Skeletal muscle satellite cell (primary cell): Measurements from ENCODE around the gene PODN. TPM values are rescaled to one million over a fixed set of nuclear protein-coding genes. Genes with fewer than 3 reads are reported as not detected.

Experiments
- H3K27me3 ChIP-seq: 2 replicates; pipeline ENCODE4 v1.7.0; 2013; ENCODE audit warnings: low read length; ENCODE audit not compliant: control insufficient read depth, insufficient read depth
- H3K36me3 ChIP-seq: 2 replicates; pipeline ENCODE4 v1.7.0; 2013; ENCODE audit warnings: mild to moderate bottlenecking, control low read depth, low read length; ENCODE audit not compliant: insufficient read depth
- H3K4me1 ChIP-seq: 2 replicates; pipeline ENCODE4 v1.7.0; 2013; ENCODE audit warnings: low read length; ENCODE audit not compliant: control insufficient read depth, insufficient read depth
- H3K4me2 ChIP-seq: 2 replicates; pipeline ENCODE4 v1.7.0; 2013; ENCODE audit warnings: mild to moderate bottlenecking, low read length
- H3K4me3 ChIP-seq: 2 replicates; pipeline ENCODE4 v1.7.0; 2013; ENCODE audit warnings: low read length
- H3K9ac ChIP-seq: 2 replicates; pipeline ENCODE4 v1.7.0; 2013; ENCODE audit warnings: mild to moderate bottlenecking, low read depth, low read length, moderate library complexity
- H3K9me3 ChIP-seq: replicated peaks from 2 replicates; pipeline ENCODE4 v1.7.0; 2013; ENCODE audit warnings: mild to moderate bottlenecking, control low read depth, low read length
- total RNA-seq: library from RNA; depleted of rRNA; stranded (reverse); fragments of >200 nt; gene quantifications from 2 replicates; pipeline ENCODE4 v1.2.3, GENCODE V29; 2012; rRNA removed

Gene PODN, protein sequence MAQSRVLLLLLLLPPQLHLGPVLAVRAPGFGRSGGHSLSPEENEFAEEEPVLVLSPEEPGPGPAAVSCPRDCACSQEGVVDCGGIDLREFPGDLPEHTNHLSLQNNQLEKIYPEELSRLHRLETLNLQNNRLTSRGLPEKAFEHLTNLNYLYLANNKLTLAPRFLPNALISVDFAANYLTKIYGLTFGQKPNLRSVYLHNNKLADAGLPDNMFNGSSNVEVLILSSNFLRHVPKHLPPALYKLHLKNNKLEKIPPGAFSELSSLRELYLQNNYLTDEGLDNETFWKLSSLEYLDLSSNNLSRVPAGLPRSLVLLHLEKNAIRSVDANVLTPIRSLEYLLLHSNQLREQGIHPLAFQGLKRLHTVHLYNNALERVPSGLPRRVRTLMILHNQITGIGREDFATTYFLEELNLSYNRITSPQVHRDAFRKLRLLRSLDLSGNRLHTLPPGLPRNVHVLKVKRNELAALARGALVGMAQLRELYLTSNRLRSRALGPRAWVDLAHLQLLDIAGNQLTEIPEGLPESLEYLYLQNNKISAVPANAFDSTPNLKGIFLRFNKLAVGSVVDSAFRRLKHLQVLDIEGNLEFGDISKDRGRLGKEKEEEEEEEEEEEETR
- total RNA-seq: 1.5 and 2.6 TPM in 2 replicates

DNA sequence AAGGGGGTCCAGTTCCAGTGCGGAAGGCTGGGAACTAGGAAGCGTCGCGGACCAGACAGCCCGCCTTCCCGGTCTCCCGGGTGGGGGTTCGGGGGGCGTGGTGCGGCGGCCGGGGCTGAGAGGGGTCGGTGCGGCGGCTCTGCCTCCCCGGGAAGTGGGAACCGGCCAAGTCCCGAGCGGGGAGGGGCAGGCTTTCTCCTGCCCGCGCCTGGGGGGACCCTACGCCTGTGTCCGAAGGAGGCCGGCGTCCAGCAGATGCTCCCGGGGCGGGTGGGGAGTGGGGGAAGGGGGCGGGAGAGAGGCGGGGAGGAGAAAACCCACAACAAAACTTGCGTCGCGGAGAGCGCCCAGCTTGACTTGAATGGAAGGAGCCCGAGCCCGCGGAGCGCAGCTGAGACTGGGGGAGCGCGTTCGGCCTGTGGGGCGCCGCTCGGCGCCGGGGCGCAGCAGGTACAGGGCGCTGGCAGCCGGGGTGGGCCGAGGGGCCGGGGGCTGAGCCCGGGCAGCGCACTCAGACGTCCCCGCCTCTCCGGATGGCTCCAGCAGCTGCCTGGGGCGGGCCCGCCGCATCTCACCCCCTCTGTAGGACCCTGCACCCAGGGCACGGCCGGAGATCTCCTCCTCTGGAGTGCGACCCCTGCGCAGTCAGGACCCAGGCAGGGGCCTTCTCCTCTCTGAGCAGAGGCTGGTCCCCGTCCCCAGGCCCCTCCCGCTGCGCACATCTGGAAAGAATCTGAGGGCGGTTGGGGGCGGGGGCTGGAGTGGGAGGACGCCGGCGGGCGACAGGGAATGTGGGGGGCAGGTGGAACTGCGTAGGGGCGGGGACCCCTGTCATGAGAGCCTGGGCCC is at the start of gene PODN:
PODN (plus strand) TSS at position 355 of the 849 bp plus-strand sequence. CDS start 7,643 bp downstream, outside the sequence.
- no peaks in the 10 kb centered on the region for H3K9me3 ChIP-seq
- peaks cover 39% of the 10 kb centered on the region for H3K27me3 ChIP-seq
- H3K4me1 ChIP-seq: peaks cover 13% of the 10 kb centered on the region
- peak within 1 kb of the TSS; percentile 80 for H3K4me2 ChIP-seq
- H3K36me3 ChIP-seq: no peaks in the 10 kb centered on the region
- peak within 1 kb of the TSS; percentile 66 for H3K4me3 ChIP-seq
- H3K9ac ChIP-seq: no peak within 1 kb of the TSS

DNA sequence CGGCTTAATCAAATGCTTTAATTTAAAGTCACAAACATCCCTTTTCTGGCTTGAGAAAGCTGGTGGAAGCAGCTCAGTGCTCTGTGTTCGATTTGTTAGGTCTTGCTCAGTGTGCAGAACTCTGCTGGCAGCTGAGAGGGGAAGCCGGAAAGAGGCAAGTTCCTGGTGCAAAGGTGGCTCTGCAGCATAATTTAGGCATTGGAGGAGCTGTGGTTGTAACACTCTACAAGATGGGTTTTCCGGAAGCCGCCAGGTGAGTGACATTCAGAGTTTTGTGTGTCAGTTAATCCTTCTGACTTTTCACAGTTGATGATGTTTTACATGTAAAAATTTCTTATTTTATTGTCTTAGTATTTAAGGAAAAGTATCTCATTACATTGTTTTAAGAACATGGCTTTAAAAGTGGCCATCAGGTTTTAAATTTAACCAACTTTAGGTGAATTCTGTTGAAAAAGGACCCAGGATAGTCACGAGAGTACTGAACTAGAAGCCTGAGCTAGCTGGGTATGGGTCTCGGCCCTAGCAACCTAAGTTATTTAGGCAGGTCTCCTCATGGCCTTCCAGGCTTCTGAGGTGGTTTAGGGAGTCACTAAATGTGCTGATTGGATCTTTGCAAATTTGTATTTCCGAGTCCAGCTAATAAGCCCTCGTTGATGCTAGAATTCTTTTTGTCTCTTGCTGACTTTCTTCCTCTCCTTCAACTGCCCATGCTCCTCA is 47.1 kb upstream of the PODN start:
- Histone ChIP-seq H3K36me3 (peaks cover 3% of the 10 kb centered on the region), H3K27me3 (no peaks in the 10 kb centered on the region), H3K4me1 (peaks cover 11% of the 10 kb centered on the region), H3K9ac (peak overlapping the region; percentile 85), H3K4me2 (peak overlapping the region; percentile 95), H3K4me3 (peak overlapping the region; percentile 80), H3K9me3 (no peaks in the 10 kb centered on the region)

DNA sequence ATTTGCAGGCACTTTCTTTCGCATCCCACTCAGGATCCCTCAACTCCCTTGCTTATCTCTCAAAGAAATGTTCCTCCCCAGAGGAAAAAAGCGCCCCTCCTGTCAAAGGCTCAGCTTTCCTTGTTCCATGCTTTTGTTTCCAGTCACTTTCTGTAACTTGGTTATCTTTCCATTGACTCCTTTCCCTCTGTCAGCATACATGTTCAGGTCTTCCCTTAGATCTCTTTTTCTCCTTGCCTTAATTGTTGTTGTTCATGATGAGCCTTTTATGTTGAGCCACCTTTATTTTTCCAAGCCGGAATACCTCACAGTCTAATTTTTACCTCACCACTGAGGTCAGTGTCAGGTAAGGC is 46.5 kb upstream of the PODN start:
- Histone ChIP-seq H3K36me3 (peaks cover 3% of the 10 kb centered on the region), H3K4me2 (peak overlapping the region; percentile 95), H3K4me1 (peaks cover 11% of the 10 kb centered on the region), H3K4me3 (peak overlapping the region; percentile 80), H3K9me3 (no peaks in the 10 kb centered on the region), H3K27me3 (no peaks in the 10 kb centered on the region), H3K9ac (peak overlapping the region; percentile 85)

DNA sequence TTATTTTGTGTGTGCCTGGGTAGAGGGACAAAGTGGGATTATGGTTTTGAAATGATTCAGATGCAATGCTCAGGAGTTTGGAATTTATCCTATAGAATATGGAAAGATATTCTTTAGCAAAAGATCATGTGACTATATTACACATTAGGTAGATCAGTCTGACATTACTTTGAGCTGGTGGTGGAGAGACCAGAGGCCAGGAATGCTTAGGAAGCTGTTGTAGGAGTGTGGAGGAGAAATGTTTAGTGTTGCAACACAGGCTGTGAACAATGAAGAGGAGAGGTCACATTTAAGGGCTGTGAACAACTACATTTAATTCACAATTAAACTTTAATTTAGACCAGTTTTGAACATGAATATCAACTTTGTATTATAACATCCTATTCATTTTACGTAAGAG is 45.3 kb upstream of the PODN start:
- Histone ChIP-seq H3K4me2 (peak overlapping the region; percentile 95), H3K36me3 (peaks cover 3% of the 10 kb centered on the region), H3K4me1 (peaks cover 11% of the 10 kb centered on the region), H3K9me3 (no peaks in the 10 kb centered on the region), H3K27me3 (no peaks in the 10 kb centered on the region), H3K4me3 (no peak overlapping the region), H3K9ac (no peak overlapping the region)

DNA sequence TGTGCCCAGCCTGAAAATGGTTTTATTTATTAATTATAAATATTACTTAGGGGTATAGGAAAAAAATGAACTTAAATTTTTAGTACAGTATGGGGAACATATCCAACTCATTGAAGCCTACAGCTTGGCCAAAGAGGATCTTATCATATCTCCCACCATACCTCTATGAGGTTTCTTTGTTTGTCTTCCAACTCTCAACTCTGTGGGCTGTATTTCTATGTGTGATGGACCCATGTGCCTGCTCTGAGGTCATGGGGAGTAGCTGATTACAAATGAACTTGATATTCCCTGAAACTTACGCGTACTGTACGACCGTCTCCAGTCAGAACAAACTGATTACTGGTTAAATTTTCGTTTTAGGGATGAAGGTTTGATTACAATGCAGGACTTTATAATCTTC is 41.4 kb upstream of the PODN start:
- Histone ChIP-seq H3K4me3 (no peak overlapping the region), H3K4me2 (no peak overlapping the region), H3K4me1 (peaks cover 11% of the 10 kb centered on the region), H3K9me3 (no peaks in the 10 kb centered on the region), H3K27me3 (no peaks in the 10 kb centered on the region), H3K36me3 (peaks cover 3% of the 10 kb centered on the region), H3K9ac (no peak overlapping the region)

DNA sequence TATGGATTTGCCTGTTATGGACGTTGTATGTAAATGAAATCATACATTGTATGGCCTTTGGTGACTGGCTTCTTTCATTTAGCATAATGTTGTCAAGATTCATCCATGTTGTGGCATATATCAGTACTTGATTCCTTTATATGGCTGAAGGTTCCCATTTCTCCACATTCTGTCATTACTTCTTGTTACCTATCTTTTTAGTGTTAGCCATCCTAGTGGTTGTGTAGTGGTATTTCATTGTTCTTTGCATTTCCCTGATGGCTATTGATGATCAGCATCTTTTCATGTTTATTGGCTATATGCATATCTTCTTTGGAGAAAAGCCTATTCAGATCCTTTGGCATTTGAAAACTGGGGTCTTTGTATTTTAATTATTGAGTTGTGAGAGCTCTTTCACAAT is 39.8 kb upstream of the PODN start:
- Histone ChIP-seq H3K9me3 (no peaks in the 10 kb centered on the region), H3K4me3 (no peak overlapping the region), H3K9ac (no peak overlapping the region), H3K4me1 (peaks cover 3% of the 10 kb centered on the region), H3K36me3 (peaks cover 3% of the 10 kb centered on the region), H3K4me2 (no peak overlapping the region), H3K27me3 (no peaks in the 10 kb centered on the region)

DNA sequence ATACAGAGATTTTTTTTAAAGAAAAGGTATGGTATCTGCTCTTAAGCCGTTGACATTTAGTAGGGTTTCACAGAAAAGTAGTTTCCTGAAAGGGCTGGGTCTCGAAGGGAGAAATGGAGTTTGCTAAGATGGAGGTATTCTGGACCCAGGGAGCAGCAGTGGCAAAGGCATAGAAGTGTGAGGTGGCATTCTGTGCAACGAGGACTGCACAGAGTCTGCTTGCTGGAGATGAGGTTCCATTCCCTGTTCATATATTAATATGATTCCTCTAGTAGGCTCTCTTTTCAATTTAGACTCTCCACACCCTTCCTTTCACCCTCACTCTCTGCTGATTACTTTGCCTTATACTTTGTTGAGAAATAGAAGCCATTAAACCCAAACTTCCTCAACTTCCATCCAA is 38.5 kb upstream of the PODN start:
- Histone ChIP-seq H3K4me3 (no peak overlapping the region), H3K9me3 (no peaks in the 10 kb centered on the region), H3K27me3 (no peaks in the 10 kb centered on the region), H3K36me3 (peaks cover 4% of the 10 kb centered on the region), H3K4me1 (peaks cover 3% of the 10 kb centered on the region), H3K9ac (no peak overlapping the region), H3K4me2 (no peak overlapping the region)

DNA sequence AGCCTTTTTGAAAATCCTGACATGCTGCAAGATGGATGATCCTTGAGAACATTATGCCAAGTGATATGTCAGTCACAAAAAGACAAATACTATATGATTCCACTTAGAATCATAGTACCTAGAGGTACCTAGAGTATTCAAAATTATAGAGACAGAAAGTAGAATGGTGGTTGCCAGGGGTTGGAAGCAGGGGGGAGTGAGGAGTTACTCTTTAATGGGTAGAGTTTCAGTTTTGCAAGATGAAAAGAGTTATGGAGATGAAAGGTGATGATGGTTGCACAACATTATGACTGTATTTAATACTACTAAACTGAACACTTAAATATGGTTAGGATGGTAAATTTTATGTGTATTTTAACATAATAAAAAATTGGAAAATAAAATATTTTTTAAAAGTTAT is 37.9 kb upstream of the PODN start:
- Histone ChIP-seq H3K27me3 (no peaks in the 10 kb centered on the region), H3K9ac (no peak overlapping the region), H3K4me3 (no peak overlapping the region), H3K36me3 (peaks cover 5% of the 10 kb centered on the region), H3K4me2 (no peak overlapping the region), H3K9me3 (no peaks in the 10 kb centered on the region), H3K4me1 (peaks cover 3% of the 10 kb centered on the region)

DNA sequence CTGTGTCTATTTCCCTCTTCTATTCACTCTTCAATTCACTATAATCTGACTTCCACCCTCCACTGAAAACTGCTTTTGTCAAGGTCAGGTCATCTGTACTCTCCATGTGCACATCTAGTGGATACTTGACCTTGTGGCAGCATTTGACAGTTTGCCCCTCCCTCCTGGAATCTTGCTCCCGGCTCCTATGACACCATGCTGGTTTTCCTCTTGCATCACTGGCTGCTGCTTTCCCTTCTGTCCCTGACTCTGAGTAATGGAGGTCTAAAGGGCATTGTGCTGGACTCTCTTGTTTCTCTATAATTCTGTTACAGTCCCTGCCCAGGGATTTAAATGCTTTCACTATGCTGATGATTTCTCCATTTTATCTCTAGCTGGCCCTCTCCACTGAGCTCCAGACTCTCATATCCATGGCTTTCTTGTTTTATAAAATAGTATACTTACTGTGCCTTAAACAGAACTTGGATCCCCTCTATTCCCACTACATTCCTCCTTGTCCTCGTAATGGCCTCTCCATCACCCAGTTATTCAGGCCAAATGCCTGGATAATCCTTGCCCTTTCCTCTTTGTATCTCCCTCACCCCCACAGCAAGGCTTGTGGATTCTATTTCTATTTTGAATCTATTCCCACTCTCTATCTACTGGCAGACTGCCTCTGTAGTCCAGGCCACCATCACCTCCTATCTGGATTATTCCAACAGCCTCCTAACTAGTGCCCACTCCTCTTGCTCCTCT is 36.8 kb upstream of the PODN start:
- H3K4me1 ChIP-seq: peaks cover 3% of the 10 kb centered on the region
- H3K4me3 ChIP-seq: no peak overlapping the region
- no peak overlapping the region for H3K9ac ChIP-seq

DNA sequence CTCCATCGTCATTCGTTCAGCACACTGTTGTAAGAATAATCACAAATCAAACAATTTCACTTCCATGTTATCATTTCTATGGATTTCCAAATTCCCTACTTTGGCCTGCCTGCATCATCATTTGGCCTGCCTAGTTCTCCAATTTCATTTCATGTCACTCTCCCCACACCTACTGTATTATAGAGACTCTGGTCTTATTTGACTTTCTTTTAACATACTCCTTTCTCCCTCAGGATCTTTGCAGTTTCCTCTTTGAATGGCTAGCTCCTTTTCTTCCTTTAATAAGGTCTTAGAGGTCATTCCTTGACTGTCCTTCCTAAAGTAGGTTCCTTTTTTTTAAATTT is 36.3 kb upstream of the PODN start:
- Histone ChIP-seq H3K9me3 (no peaks in the 10 kb centered on the region), H3K4me1 (peaks cover 3% of the 10 kb centered on the region), H3K9ac (no peak overlapping the region), H3K4me3 (no peak overlapping the region), H3K36me3 (peaks cover 12% of the 10 kb centered on the region), H3K27me3 (no peaks in the 10 kb centered on the region), H3K4me2 (no peak overlapping the region)

More for the DNA sequence above, 36.8 kb upstream of the PODN start:
- peaks cover 12% of the 10 kb centered on the region for H3K36me3 ChIP-seq
- H3K27me3 ChIP-seq: no peaks in the 10 kb centered on the region
- peak overlapping the region; percentile 34 for H3K4me2 ChIP-seq
- H3K9me3 ChIP-seq: no peaks in the 10 kb centered on the region
